ENCODE data around the gene HECTD2. TPM values are rescaled to one million over a fixed set of nuclear protein-coding genes. Genes with fewer than 3 reads are reported as not detected.

HECTD2 gene
- total and polyA plus RNA-seq, 9 of the 15 experiments (the other 6 are each of a cell fraction or from before 2014, with no cell fraction given): 1.3 to 5.9 (median 3.9) TPM

GRCh38 chr10:91411621-91412020 lies 1.5 kb downstream of the HECTD2 start (continued):
- TF ChIP-seq ZNF609 (CRISPR knock-in tag; IDR thresholded peaks at IDR 0.05; ENCODE audit: borderline replicate concordance): no peak

GRCh38 chr10:91412354-91413087 lies 2.4 kb downstream of the HECTD2 start:
- Histone ChIP-seq H3K4me2 (ENCODE audit: insufficient read depth, low read length) (no peak overlapping the region), H3K4me3 (no peak overlapping the region), H2AFZ (ENCODE audit: low read depth, low read length) (no peak overlapping the region), H3K9ac (ENCODE audit: insufficient read depth in 1 of 2, low read depth in 2 of 2, low read length in 2 of 2) (no peak overlapping the region), H4K20me1 (replicated peaks; ENCODE audit: control insufficient read depth, insufficient read depth, low read length) (no peaks in the 10 kb centered on the region), H3K4me1 (replicated peaks in 1 of 2; ENCODE audit: control insufficient read depth in 2 of 2, insufficient read depth in 2 of 2, low read length in 2 of 2) (peaks cover 0 to 9% of the 10 kb centered on the region in 2 experiments; a peak in 4 of 5 replicates), H3K9me3 (replicated peaks; ENCODE audit: control insufficient read depth, insufficient read depth, low read depth, low read length) (no peaks in the 10 kb centered on the region), H3K79me2 (ENCODE audit: control insufficient read depth, insufficient read depth, low read length) (peaks cover 21% of the 10 kb centered on the region), H3K27me3 (ENCODE audit: control insufficient read depth in 2 of 2, insufficient read depth in 2 of 2, low read length in 2 of 2) (no peaks in the 10 kb centered on the region), H3K9me1 (ENCODE audit: control insufficient read depth, insufficient read depth, low read length) (no peaks in the 10 kb centered on the region), H3K36me3 (ENCODE audit: control insufficient read depth, insufficient read depth, low read length) (no peaks in the 10 kb centered on the region), H3K27ac (ENCODE audit: extremely low read depth, low read depth, low read length) (no peak overlapping the region)
- in situ Hi-C loops (cut with MboI): no loop called here
- no peak for FAIRE-seq
- ChIA-PET CTCF (ENCODE audit: low intra/inter-chr PET ratio) (no interaction called here), POLR2A (no interaction called here)
- no peak for DNase-seq (ENCODE audit: extremely low read depth in 1 of 4, low spot score in 3 of 4)
- ATAC-seq: no peak
- no TSS peak for BruUV-seq (replicated peaks)
- WGBS (ENCODE audit: insufficient coverage, low coverage, missing lambda C conversion rate): 98% methylated on average over 4 of the region's 4 CpGs
- TF ChIP-seq HNRNPL (IDR thresholded peaks at IDR 0.05; ENCODE audit: low read depth, low read length) (no peak), EP400 (IDR thresholded peaks at IDR 0.05) (no peak), CEBPG (CRISPR knock-in tag; IDR thresholded peaks at IDR 0.05) (no peak), CEBPG (tag; conservative IDR thresholded peaks at IDR 0.05 in 1 of 2, IDR thresholded peaks at IDR 0.05 in 1 of 2) (no peak), KLF16 (IDR thresholded peaks at IDR 0.05) (no peak), TCFL5 (CRISPR knock-in tag; conservative IDR thresholded peaks at IDR 0.05) (no peak), ZKSCAN8 (CRISPR knock-in tag; IDR thresholded peaks at IDR 0.05) (no peak), DLX4 (CRISPR knock-in tag; IDR thresholded peaks at IDR 0.05) (no peak), KDM2B (CRISPR knock-in tag; IDR thresholded peaks at IDR 0.05) (no peak), MAFF (IDR thresholded peaks at IDR 0.05; ENCODE audit: low read length) (no peak), SAFB (IDR thresholded peaks at IDR 0.05; ENCODE audit: borderline replicate concordance, low read depth, low read length) (no peak), ZBED1 (IDR thresholded peaks at IDR 0.05) (no peak), ZNF3 (CRISPR knock-in tag; IDR thresholded peaks at IDR 0.05) (no peak), ZNF561 (CRISPR knock-in tag; conservative IDR thresholded peaks at IDR 0.05) (no peak)
- intact Hi-C loops (cut with micrococcal nuclease): no loop called here

Measured in K562 (cell line).